Measurements from ENCODE around the gene TLE2. TPM values are rescaled to one million over a fixed set of nuclear protein-coding genes. Genes with fewer than 3 reads are reported as not detected.

TLE2 gene
- total RNA-seq, 2 donors from 2014 or later = 34.5 to 45.2 TPM

- H3K36me3 ChIP-seq (replicated peaks in 1 of 2; ENCODE audit: insufficient read depth in 1 of 2, low read depth in 2 of 2) = no peaks in the 10 kb centered on the region
- peak; percentile 92 for ATAC-seq
- no peak overlapping the region for H3K4me3 ChIP-seq
- DNase-seq = peak; percentile 58 to 84 (median 70)
- 26 to 28% methylated on average over 17 of the region's 17 CpGs for WGBS, 2 donors
- no peaks in the 10 kb centered on the region for H3K27me3 ChIP-seq
- H3K27ac ChIP-seq = peak overlapping the region in 1 of 4 donors; percentile 15
- H3K4me1 ChIP-seq = peaks cover 7% of the 10 kb centered on the region
- H3K9me3 ChIP-seq = no peaks in the 10 kb centered on the region
- intact Hi-C loops (cut with DNase I) = loop anchor here (5.0 to 10.0 kb wide), 2 partner anchors 73 to 145 kb away; no protein-coding TSS in a partner anchor
- peak; percentile 37 to 98 (median 95) for TF ChIP-seq CTCF (IDR thresholded peaks at IDR 0.05)
- TF ChIP-seq POLR2A (IDR thresholded peaks at IDR 0.05) = no peak
Observed at GRCh38 chr19:2962018-2962670, 66.9 kb downstream of the TLE2 start.

GRCh38 chr19:2960120-2960519 is 69.0 kb downstream of the TLE2 start:
- Histone ChIP-seq H3K36me3 (replicated peaks in 1 of 2; ENCODE audit: insufficient read depth in 1 of 2, low read depth in 2 of 2) (no peaks in the 10 kb centered on the region), H3K27me3 (no peaks in the 10 kb centered on the region), H3K27ac (no peak overlapping the region), H3K4me1 (peaks cover 7% of the 10 kb centered on the region), H3K9me3 (no peaks in the 10 kb centered on the region), H3K4me3 (no peak overlapping the region)
- WGBS, 2 donors = 57 to 69% methylated on average over 12 of the region's 12 CpGs
- intact Hi-C loops (cut with DNase I) = loop anchor here (5.0 to 10.0 kb wide), 2 partner anchors 75 to 147 kb away; no protein-coding TSS in a partner anchor
- TF ChIP-seq CTCF (IDR thresholded peaks at IDR 0.05) = no peak
- no peak for TF ChIP-seq POLR2A (IDR thresholded peaks at IDR 0.05)
- ATAC-seq (no peak), DNase-seq (no peak)

GRCh38 chr19:2957160-2957559 is 71.9 kb downstream of the TLE2 start:
- H3K36me3 ChIP-seq (replicated peaks in 1 of 2; ENCODE audit: insufficient read depth in 1 of 2, low read depth in 2 of 2) = no peaks in the 10 kb centered on the region
- 87 to 92% methylated on average over 5 of the region's 5 CpGs for WGBS, 2 donors
- DNase-seq (no peak), ATAC-seq (no peak)
- H3K27ac ChIP-seq = no peak overlapping the region
- no peaks in the 10 kb centered on the region for H3K27me3 ChIP-seq
- peaks cover 23% of the 10 kb centered on the region for H3K4me1 ChIP-seq
- H3K9me3 ChIP-seq = no peaks in the 10 kb centered on the region
- no peak for TF ChIP-seq CTCF (IDR thresholded peaks at IDR 0.05)
- TF ChIP-seq POLR2A (IDR thresholded peaks at IDR 0.05) = no peak
- intact Hi-C loops (cut with DNase I) = loop anchor here (10.0 kb wide), 1 partner anchor 208 kb away; no protein-coding TSS in a partner anchor
- H3K4me3 ChIP-seq = no peak overlapping the region

- 13 to 16% methylated on average over 9 of the region's 9 CpGs for whole genome bisulfite sequencing, 2 donors
- DNase-seq = peak; percentile 82 to 93 (median 90)
- peak; percentile 63 for ATAC-seq
- Histone ChIP-seq H3K27ac (peak overlapping the region; percentile 78 to 94 (median 88)), H3K9me3 (no peaks in the 10 kb centered on the region), H3K4me1 (peaks cover 35% of the 10 kb centered on the region), H3K4me3 (no peak overlapping the region), H3K36me3 (replicated peaks in 1 of 2; ENCODE audit: insufficient read depth in 1 of 2, low read depth in 2 of 2) (no peaks in the 10 kb centered on the region), H3K27me3 (no peaks in the 10 kb centered on the region)
- intact Hi-C loops (cut with DNase I) = loop anchor here (10.0 kb wide), 1 partner anchor 212 kb away; no protein-coding TSS in a partner anchor
- TF ChIP-seq POLR2A (IDR thresholded peaks at IDR 0.05) (peak in 2 of 3 donors; percentile 51 to 55), CTCF (IDR thresholded peaks at IDR 0.05) (peak in 4 of 7 experiments; percentile 37 to 51 (median 40))
Observed at GRCh38 chr19:2952953-2953481, 76.1 kb downstream of the TLE2 start.
